Lung (tissue), 12 donors: ENCODE results near the gene SERPINB5. TPM values are rescaled to one million over a fixed set of nuclear protein-coding genes. Genes with fewer than 3 reads are reported as not detected.
A peak's percentile ranks its signal among the peaks of the same experiment; 100 is the strongest.

Source experiments
- ATAC-seq: fragments of 200-7000 bp; cut with Tn5 transposase; one replicate; pipeline ENCODE4 v1.9.1; 2020; ENCODE audit warnings: moderate number of reproducible peaks; ENCODE audit not compliant: insufficient read depth, low FRiP score
- DNase-seq, 3 donors: peaks; one replicate each; pipeline ENCODE4 v3.0.0-alpha.2; 2013 to 2017
- H3K27ac ChIP-seq, 2 donors: one replicate each; pipeline ENCODE4 v1.5.1; 2013; ENCODE audit warnings: mild to moderate bottlenecking in 2 of 2, moderate library complexity in 2 of 2, control low read depth in 1 of 2, inconsistent platforms in 1 of 2, low read depth in 1 of 2, low read length in 1 of 2
- H3K27me3 ChIP-seq, 3 donors: one replicate each; pipeline ENCODE4 v1.5.1; 2013; ENCODE audit warnings: low read length in 2 of 3; ENCODE audit not compliant: control insufficient read depth in 3 of 3, insufficient read depth in 3 of 3
- H3K36me3 ChIP-seq, 4 donors: one replicate each; pipeline ENCODE4 v1.5.1; 2013; ENCODE audit warnings: low read length in 4 of 4, mild to moderate bottlenecking in 1 of 4, moderate library complexity in 1 of 4; ENCODE audit not compliant: control insufficient read depth in 4 of 4, insufficient read depth in 4 of 4
- H3K4me1 ChIP-seq, 5 donors: one replicate each; pipeline ENCODE4 v1.5.1; 2013; ENCODE audit warnings: low read length in 5 of 5, mild to moderate bottlenecking in 2 of 5, moderate library complexity in 1 of 5; ENCODE audit not compliant: control insufficient read depth in 5 of 5, insufficient read depth in 5 of 5
- H3K4me3 ChIP-seq: one replicate; pipeline ENCODE4 v1.5.1; 2013; ENCODE audit warnings: mild to moderate bottlenecking, control low read depth, moderate library complexity
- H3K9ac ChIP-seq, 2 donors: one replicate each; pipeline ENCODE4 v1.5.1; 2013; ENCODE audit warnings: low read length in 2 of 2, control low read depth in 1 of 2; ENCODE audit not compliant: insufficient read depth in 1 of 2
- H3K9me3 ChIP-seq, 4 donors: one replicate each; pipeline ENCODE4 v1.5.1; 2013; ENCODE audit warnings: low read length in 3 of 4, mild to moderate bottlenecking in 1 of 4, moderate library complexity in 1 of 4; ENCODE audit not compliant: control insufficient read depth in 4 of 4, insufficient read depth in 3 of 4
- CTCF ChIP-seq: IDR thresholded peaks from 2 replicates; pipeline ENCODE4 v1.5.1; 2012; ENCODE audit warnings: mild to moderate bottlenecking; ENCODE audit errors: control extremely low read depth, extremely low read depth
- WGBS, 2 donors: extraction: QIAGEN DNeasy Blood & Tissue Kit; methylation state at CpG; one replicate each; pipeline ENCODE4 v1.1.7; 2013; 5-methylcytosine and 5-hydroxymethylcytosine counted together
- polyA plus RNA-seq, 2 donors: library from polyadenylated mRNA; stranded (reverse); fragments of 200-250 nt; gene quantifications; one replicate each; pipeline ENCODE4 v1.2.1, GENCODE V29; 2013
- total RNA-seq, 2 donors: library from RNA; depleted of rRNA in 1 of 2; stranded (reverse); fragments of >200 nt in 1 of 2; gene quantifications; one replicate each; pipeline ENCODE4 v1.2.1, GENCODE V29; 2014 to 2021
- donor health status: control.
- donor health status: control.
- donor health status: Bipolar disorder and iron deficiency.
- donor health status: healthy.
- donor health status: DM: yes; HTN: yes; CAD: no.

Gene SERPINB5
- total and polyA plus RNA-seq, 4 donors = 0.37 to 0.92 (median 0.61) TPM

- Histone ChIP-seq H3K4me3 (no peak overlapping the region), H3K27ac (no peak overlapping the region), H3K27me3 (no peaks in the 10 kb centered on the region), H3K36me3 (no peaks in the 10 kb centered on the region), H3K9ac (no peak overlapping the region), H3K4me1 (peaks cover 0 to 7% (median 0%) of the 10 kb centered on the region in 5 donors), H3K9me3 (no peaks in the 10 kb centered on the region)
- peak; percentile 75 for ATAC-seq
- TF ChIP-seq CTCF = no peak
- WGBS, 2 donors = 0 to 4% methylated on average over 1 of the region's 1 CpG
- DNase-seq = peak in 2 of 3 donors; percentile 11 to 47
Measured at GRCh38 chr18:63553081-63553480, 76.3 kb downstream of the SERPINB5 start.

Other genes starting within 250 kb of the SERPINB5 start
- gene BCL2, start 157.2 kb upstream of the SERPINB5 start, total RNA-seq = 10 to 100 TPM in 1 of 2 donors, 1 to 10 TPM in 1; 8.6 to 30.9 TPM
- 1 to 10 TPM; 1.5 to 2.0 TPM for gene BCL2, start 157.2 kb upstream of the SERPINB5 start, polyA plus RNA-seq
- gene KDSR, start 109.8 kb upstream of the SERPINB5 start, total RNA-seq = 10 to 100 TPM; 52.3 to 62.1 TPM
- gene KDSR, start 109.8 kb upstream of the SERPINB5 start, polyA plus RNA-seq = 10 to 100 TPM; 22.3 to 32.7 TPM
- 10 to 100 TPM; 55.5 to 56.1 TPM for gene VPS4B, start 54.5 kb upstream of the SERPINB5 start, total RNA-seq
- 10 to 100 TPM; 11.7 to 26.2 TPM for gene VPS4B, start 54.5 kb upstream of the SERPINB5 start, polyA plus RNA-seq
- gene SERPINB12, start 65.4 kb downstream of the SERPINB5 start, total RNA-seq = not detected
- not detected for gene SERPINB12, start 65.4 kb downstream of the SERPINB5 start, polyA plus RNA-seq
- under 1 TPM in 1 of 2 donors, not detected in 1; 0.20 TPM for gene SERPINB13, start 110.4 kb downstream of the SERPINB5 start, total RNA-seq
- gene SERPINB13, start 110.4 kb downstream of the SERPINB5 start, polyA plus RNA-seq = 1 to 10 TPM in 1 of 2 donors, under 1 TPM in 1; 0.20 to 1.4 TPM
- gene SERPINB4, start 167.3 kb downstream of the SERPINB5 start, total RNA-seq = under 1 TPM in 1 of 2 donors, not detected in 1; 0.34 TPM
- 10 to 100 TPM in 1 of 2 donors, 1 to 10 TPM in 1; 1.0 to 17.4 TPM for gene SERPINB4, start 167.3 kb downstream of the SERPINB5 start, polyA plus RNA-seq
- gene SERPINB3, start 184.9 kb downstream of the SERPINB5 start, total RNA-seq = under 1 TPM in 1 of 2 donors, not detected in 1; 0.43 TPM
- 10 to 100 TPM; 15.3 to 29.0 TPM for gene SERPINB3, start 184.9 kb downstream of the SERPINB5 start, polyA plus RNA-seq
- gene SERPINB11, start 226.0 kb downstream of the SERPINB5 start, total RNA-seq = not detected
- gene SERPINB11, start 226.0 kb downstream of the SERPINB5 start, polyA plus RNA-seq = under 1 TPM; 0.45 to 0.52 TPM